Suprapubic skin (tissue), 4 donors: ENCODE results near the gene FUT3.

Experiments used
- CTCF ChIP-seq, 2 donors: fragments of 200-600 bp in 1 of 2; fragments of 450-650 bp in 1 of 2; sonication (generic) in 1 of 2; IDR thresholded peaks; one replicate each; pipeline ENCODE4 v1.5.1; 2016 to 2019; ENCODE audit warnings: antibody characterized with exemption in 2 of 2, mild to moderate bottlenecking in 1 of 2, moderate library complexity in 1 of 2
- EP300 ChIP-seq: sonication (generic); formaldehyde crosslinking; IDR thresholded peaks from one replicate; pipeline ENCODE4 v1.6.1; 2017; ENCODE audit warnings: antibody characterized with exemption
- POLR2A ChIP-seq, 2 donors: fragments of 450-650 bp; IDR thresholded peaks; one replicate each; pipeline ENCODE4 v1.6.1; 2017; ENCODE audit warnings: antibody characterized with exemption in 2 of 2, mild to moderate bottlenecking in 2 of 2, moderate library complexity in 2 of 2
- POLR2AphosphoS5 ChIP-seq, 3 donors: sonication (generic); formaldehyde crosslinking; IDR thresholded peaks; one replicate each; pipeline ENCODE4 v1.6.1; 2017; ENCODE audit warnings: antibody characterized with exemption in 3 of 3

- TF ChIP-seq CTCF (IDR thresholded peaks at IDR 0.05) (no peak), POLR2A (IDR thresholded peaks at IDR 0.05) (no peak), EP300 (no peak), POLR2AphosphoS5 (IDR thresholded peaks at IDR 0.05) (no peak)
These were observed 13.4 kb downstream of the FUT3 start for GRCh38 chr19:5837761-5838352.
